ENCODE results near the gene RNF220.

The RNF220 gene

GRCh38 chr1:44621841-44622286 is 216.8 kb downstream of the RNF220 start:
- TF ChIP-seq EZH2 (IDR thresholded peaks at IDR 0.05; ENCODE audit: borderline replicate concordance, low read length) (no peak), CTCF (IDR thresholded peaks at IDR 0.05; ENCODE audit: low read length) (no peak)
- no peaks in the 10 kb centered on the region for H3K4me1 ChIP-seq (ENCODE audit: insufficient read depth, low read length, severe bottlenecking)
- H3K9ac ChIP-seq (ENCODE audit: low read length): no peak overlapping the region
- no peaks in the 10 kb centered on the region for H3K79me2 ChIP-seq (ENCODE audit: insufficient read depth, low read length)
- H3K4me2 ChIP-seq (ENCODE audit: low read length): no peak overlapping the region
- H3K36me3 ChIP-seq (ENCODE audit: insufficient read depth, low read length): no peaks in the 10 kb centered on the region
- H4K20me1 ChIP-seq (ENCODE audit: insufficient read depth, low read length): no peaks in the 10 kb centered on the region
- no peak overlapping the region for H3K27ac ChIP-seq (ENCODE audit: low read depth, low read length, poor library complexity, severe bottlenecking)
- H2AFZ ChIP-seq (ENCODE audit: low read length): no peak overlapping the region
- no peaks in the 10 kb centered on the region for H3F3A ChIP-seq (ENCODE audit: insufficient read depth, low read length)
- H3K27me3 ChIP-seq (ENCODE audit: insufficient read depth, low read length): no peaks in the 10 kb centered on the region
- H3K9me3 ChIP-seq (ENCODE audit: low read length): no peaks in the 10 kb centered on the region
- no peak overlapping the region for H3K4me3 ChIP-seq (ENCODE audit: low read depth, low read length, poor library complexity, severe bottlenecking)
- H3K9me2 ChIP-seq (ENCODE audit: low read depth, low read length): no peaks in the 10 kb centered on the region

GRCh38 chr1:44624268-44624901 is 219.3 kb downstream of the RNF220 start:
- H3K9me3 ChIP-seq (ENCODE audit: low read length): no peaks in the 10 kb centered on the region
- TF ChIP-seq CTCF (IDR thresholded peaks at IDR 0.05; ENCODE audit: low read length) (no peak), EZH2 (IDR thresholded peaks at IDR 0.05; ENCODE audit: borderline replicate concordance, low read length) (no peak)
- H3K36me3 ChIP-seq (ENCODE audit: insufficient read depth, low read length): no peaks in the 10 kb centered on the region
- no peak overlapping the region for H3K9ac ChIP-seq (ENCODE audit: low read length)
- H3K4me2 ChIP-seq (ENCODE audit: low read length): no peak overlapping the region
- no peak overlapping the region for H3K4me3 ChIP-seq (ENCODE audit: low read depth, low read length, poor library complexity, severe bottlenecking)
- no peak overlapping the region for H2AFZ ChIP-seq (ENCODE audit: low read length)
- H3F3A ChIP-seq (ENCODE audit: insufficient read depth, low read length): no peaks in the 10 kb centered on the region
- H3K4me1 ChIP-seq (ENCODE audit: insufficient read depth, low read length, severe bottlenecking): no peaks in the 10 kb centered on the region
- no peaks in the 10 kb centered on the region for H4K20me1 ChIP-seq (ENCODE audit: insufficient read depth, low read length)
- no peak overlapping the region for H3K27ac ChIP-seq (ENCODE audit: low read depth, low read length, poor library complexity, severe bottlenecking)
- no peaks in the 10 kb centered on the region for H3K27me3 ChIP-seq (ENCODE audit: insufficient read depth, low read length)
- no peaks in the 10 kb centered on the region for H3K79me2 ChIP-seq (ENCODE audit: insufficient read depth, low read length)
- no peaks in the 10 kb centered on the region for H3K9me2 ChIP-seq (ENCODE audit: low read depth, low read length)

- Histone ChIP-seq H3K36me3 (ENCODE audit: insufficient read depth, low read length) (no peaks in the 10 kb centered on the region), H3K4me2 (ENCODE audit: low read length) (no peak overlapping the region), H2AFZ (ENCODE audit: low read length) (no peak overlapping the region), H3F3A (ENCODE audit: insufficient read depth, low read length) (no peaks in the 10 kb centered on the region), H3K4me3 (ENCODE audit: low read depth, low read length, poor library complexity, severe bottlenecking) (no peak overlapping the region), H3K27me3 (ENCODE audit: insufficient read depth, low read length) (no peaks in the 10 kb centered on the region), H3K9me2 (ENCODE audit: low read depth, low read length) (no peaks in the 10 kb centered on the region), H3K79me2 (ENCODE audit: insufficient read depth, low read length) (no peaks in the 10 kb centered on the region), H4K20me1 (ENCODE audit: insufficient read depth, low read length) (no peaks in the 10 kb centered on the region), H3K27ac (ENCODE audit: low read depth, low read length, poor library complexity, severe bottlenecking) (no peak overlapping the region), H3K9me3 (ENCODE audit: low read length) (no peaks in the 10 kb centered on the region), H3K9ac (ENCODE audit: low read length) (no peak overlapping the region), H3K4me1 (ENCODE audit: insufficient read depth, low read length, severe bottlenecking) (no peaks in the 10 kb centered on the region)
- TF ChIP-seq EZH2 (IDR thresholded peaks at IDR 0.05; ENCODE audit: borderline replicate concordance, low read length) (no peak), CTCF (IDR thresholded peaks at IDR 0.05; ENCODE audit: low read length) (no peak)
These were observed 220.3 kb downstream of the RNF220 start for GRCh38 chr1:44625348-44625747.
